HCT116 (cell line): ENCODE measurements around the gene TRMO. TPM values are rescaled to one million over a fixed set of nuclear protein-coding genes. Genes with fewer than 3 reads are reported as not detected.

Source experiments
- ATAC-seq: fragments of 200-7000 bp; cut with Tn5 transposase; 2 replicates; pipeline ENCODE4 v1.9.1; 2020; ENCODE audit warnings: mild to moderate bottlenecking, moderate library complexity
- BruUV-seq: library from RNA; stranded (reverse); fragments of 400-500 nt; replicated peaks from 2 replicates; lab custom pipeline; 2021; lab: Mats Ljungman, UMichigan
- CTCF ChIA-PET: fragments of 300-600 bp; sonication (Branson Sonifier 250); formaldehyde crosslinking; loops from one replicate; lab custom pipeline; 2021; ENCODE audit warnings: antibody characterized with exemption; lab: Charles Lee
- POLR2A ChIA-PET: fragments of 300-600, 350-600 bp; sonication (Branson Sonifier 250); formaldehyde crosslinking; loops from one replicate; lab custom pipeline; 2021; ENCODE audit warnings: antibody characterized with exemption; lab: Charles Lee
- RAD21 ChIA-PET, 2 experiments: fragments of 300-600 bp; sonication (Branson Sonifier 250); formaldehyde crosslinking; loops; one replicate each; lab custom pipeline; 2023; ENCODE audit warnings: low total read pairs in 2 of 2; ENCODE audit not compliant: uncharacterized antibody in 2 of 2, unreplicated experiment in 2 of 2, low non-redundant PET in 1 of 2; lab: Charles Lee
- DNase-seq: peaks from one replicate; pipeline ENCODE4 v3.0.0-alpha.2; 2010; ENCODE audit warnings: low read depth, low spot score
- H2AFZ ChIP-seq: fragments of 200-600 bp; shearing (Covaris generic), sonication (generic); 2 replicates; pipeline ENCODE4 v1.6.1; 2017; ENCODE audit warnings: low read depth, mixed run types, mixed read lengths, antibody characterized with exemption, low read length; ENCODE audit not compliant: poor library complexity, severe bottlenecking
- H3K27ac ChIP-seq: 2 replicates; pipeline ENCODE4 v1.5.1; 2012; ENCODE audit warnings: low read depth, low read length
- H3K27me3 ChIP-seq: fragments of 200-600 bp; sonication (generic); 2 replicates; pipeline ENCODE4 v1.6.1; 2016; ENCODE audit warnings: mixed run types, low read length, mixed read lengths; ENCODE audit not compliant: insufficient read depth
- H3K36me3 ChIP-seq, 2 experiments: fragments of 200-500 bp in 1 of 2; fragments of 200-600 bp in 1 of 2; sonication (Bioruptor generic) in 1 of 2; sonication (generic) in 1 of 2; 2 replicates each; pipeline versions ENCODE4 v1.5.1 to v1.6.1; 2014 to 2016; ENCODE audit warnings: low read length in 2 of 2, inconsistent platforms in 1 of 2, mixed read lengths in 1 of 2, mixed run types in 1 of 2; ENCODE audit not compliant: insufficient read depth in 2 of 2, control insufficient read depth in 1 of 2
- H3K4me1 ChIP-seq, 2 experiments: fragments of 200-600 bp in 1 of 2; sonication (generic) in 1 of 2; 2 replicates each; pipeline versions ENCODE4 v1.5.1 to v1.6.1; 2012 to 2017; ENCODE audit warnings: low read length in 2 of 2, inconsistent platforms in 1 of 2, mild to moderate bottlenecking in 1 of 2, mixed read lengths in 1 of 2, mixed run types in 1 of 2, moderate library complexity in 1 of 2; ENCODE audit not compliant: insufficient read depth in 2 of 2, control insufficient read depth in 1 of 2
- H3K4me2 ChIP-seq: fragments of 200-600 bp; sonication (generic); 2 replicates; pipeline ENCODE4 v1.6.1; 2017; ENCODE audit warnings: mixed run types, low read length, mixed read lengths
- H3K4me3 ChIP-seq, 2 experiments: fragments of 200-600 bp in 1 of 2; sonication (generic) in 1 of 2; replicated peaks in 1 of 2; 2 replicates each; pipeline ENCODE4 v1.5.1; 2011 to 2016; ENCODE audit warnings: low read length in 2 of 2, control low read depth in 1 of 2, low read depth in 1 of 2, mild to moderate bottlenecking in 1 of 2, mixed read lengths in 1 of 2, mixed run types in 1 of 2
- H3K79me2 ChIP-seq: fragments of 200-600 bp; sonication (generic); 2 replicates; pipeline ENCODE4 v1.6.1; 2017; ENCODE audit warnings: mild to moderate bottlenecking, mixed run types, low read length, moderate library complexity, mixed read lengths; ENCODE audit not compliant: insufficient read depth
- H3K9ac ChIP-seq: fragments of 200-600 bp; sonication (generic); 2 replicates; pipeline ENCODE4 v1.6.1; 2016; ENCODE audit warnings: low read length, mixed read lengths
- H3K9me2 ChIP-seq: fragments of 200-600 bp; sonication (generic), shearing (Covaris generic); 2 replicates; pipeline ENCODE4 v1.6.1; 2017; ENCODE audit warnings: mixed run types, mild to moderate bottlenecking, moderate library complexity; ENCODE audit not compliant: insufficient read depth
- H3K9me3 ChIP-seq, 2 experiments: fragments of 200-500 bp in 1 of 2; fragments of 200-600 bp in 1 of 2; sonication (Bioruptor generic) in 1 of 2; sonication (generic) in 1 of 2; 2 replicates each; pipeline ENCODE4 v1.6.1; 2014 to 2017; ENCODE audit warnings: low read length in 2 of 2, mixed read lengths in 2 of 2, inconsistent platforms in 1 of 2, low read depth in 1 of 2, mild to moderate bottlenecking in 1 of 2, mixed run types in 1 of 2, moderate library complexity in 1 of 2; ENCODE audit not compliant: control insufficient read depth in 1 of 2, insufficient read depth in 1 of 2
- H4K20me1 ChIP-seq: fragments of 200-600 bp; sonication (generic), shearing (Covaris generic); 2 replicates; pipeline ENCODE4 v1.6.1; 2017; ENCODE audit warnings: mixed run types, mild to moderate bottlenecking, moderate library complexity; ENCODE audit not compliant: insufficient read depth
- CTCF ChIP-seq, 3 experiments: fragments of 200-600 bp in 1 of 3; sonication (generic) in 1 of 3; IDR thresholded peaks in 2 of 3; conservative IDR thresholded peaks in 1 of 3; 2 replicates each; pipeline ENCODE4 v1.5.1; 2012 to 2017; ENCODE audit warnings: low read depth in 2 of 3, low read length in 2 of 3, antibody characterized with exemption in 1 of 3, borderline replicate concordance in 1 of 3, control low read depth in 1 of 3, mild to moderate bottlenecking in 1 of 3, mixed read lengths in 1 of 3, mixed run types in 1 of 3, moderate library complexity in 1 of 3; ENCODE audit not compliant: insufficient read depth in 1 of 3
- ELF1 ChIP-seq: IDR thresholded peaks from 2 replicates; pipeline ENCODE4 v1.6.1; 2012; ENCODE audit warnings: low read depth, borderline replicate concordance
- MAX ChIP-seq: IDR thresholded peaks from 2 replicates; pipeline ENCODE4 v1.6.1; 2012
- RAD21 ChIP-seq: IDR thresholded peaks from 2 replicates; pipeline ENCODE4 v1.6.1; 2012; ENCODE audit warnings: low read depth, mild to moderate bottlenecking
- TCF7L2 ChIP-seq: IDR thresholded peaks from 2 replicates; pipeline ENCODE4 v1.7.0; 2011; ENCODE audit warnings: borderline replicate concordance, inconsistent platforms; ENCODE audit not compliant: insufficient read depth, insufficient read length; ENCODE audit errors: extremely low read depth
- intact Hi-C: fragments of 100-400 bp; cut with micrococcal nuclease; formaldehyde crosslinking; loops from 2 replicates; pipeline ENCODE4 v1.10.0; 2022
- total RNA-seq: library from RNA; stranded (reverse); gene quantifications from one replicate; pipeline ENCODE4 v1.2.1, GENCODE V29; 2021; ENCODE audit not compliant: unreplicated experiment

TRMO gene
- total RNA-seq, 1 experiment from 2014 or later: 10.2 TPM

- H3K36me3 ChIP-seq: no peaks in the 10 kb centered on the region; a peak in 1 of 4 replicates
- ChIA-PET RAD21 (no interaction called here), POLR2A (no interaction called here), CTCF (interaction anchor here (0.6 to 3.5 kb wide), 8 partner anchors 10 to 431 kb away, joined by 3 to 30 read pairs (median 4); partner anchors contain the start of gene XPA)
- no TSS peak for BruUV-seq
- H3K9me2 ChIP-seq: no peaks in the 10 kb centered on the region
- H3K4me3 ChIP-seq: no peak overlapping the region
- H4K20me1 ChIP-seq: no peaks in the 10 kb centered on the region
- H3K9ac ChIP-seq: no peak overlapping the region
- H3K79me2 ChIP-seq: no peaks in the 10 kb centered on the region
- no peak for ATAC-seq
- H3K4me2 ChIP-seq: no peak overlapping the region
- no peaks in the 10 kb centered on the region for H3K27me3 ChIP-seq
- no peaks in the 10 kb centered on the region for H3K4me1 ChIP-seq
- intact Hi-C loops: loop anchor here (5.0 kb wide), 1 partner anchor 433 kb away; no protein-coding TSS in a partner anchor
- H3K27ac ChIP-seq: no peak overlapping the region
- no peaks in the 10 kb centered on the region for H3K9me3 ChIP-seq
- TF ChIP-seq MAX (no peak), ELF1 (no peak), RAD21 (no peak), CTCF (IDR thresholded peaks at IDR 0.05 in 2 of 3, conservative IDR thresholded peaks at IDR 0.05 in 1 of 3; ENCODE audit: borderline replicate concordance in 1 of 3, insufficient read depth in 1 of 3, low read depth in 2 of 3, low read length in 2 of 3) (no peak), TCF7L2 (no peak)
- no peak overlapping the region for H2AFZ ChIP-seq
- no peak for DNase-seq
Measured at GRCh38 chr9:97900103-97900737, 22.1 kb downstream of the TRMO start.
